Amygdala (tissue), 56 donors: Measurements from ENCODE around the gene APBA2.

Experiments
- DNase-seq, 56 donors: peaks; one replicate each; lab custom pipeline; 2025; lab: John Stamatoyannopoulos, UW

Gene APBA2

DNA sequence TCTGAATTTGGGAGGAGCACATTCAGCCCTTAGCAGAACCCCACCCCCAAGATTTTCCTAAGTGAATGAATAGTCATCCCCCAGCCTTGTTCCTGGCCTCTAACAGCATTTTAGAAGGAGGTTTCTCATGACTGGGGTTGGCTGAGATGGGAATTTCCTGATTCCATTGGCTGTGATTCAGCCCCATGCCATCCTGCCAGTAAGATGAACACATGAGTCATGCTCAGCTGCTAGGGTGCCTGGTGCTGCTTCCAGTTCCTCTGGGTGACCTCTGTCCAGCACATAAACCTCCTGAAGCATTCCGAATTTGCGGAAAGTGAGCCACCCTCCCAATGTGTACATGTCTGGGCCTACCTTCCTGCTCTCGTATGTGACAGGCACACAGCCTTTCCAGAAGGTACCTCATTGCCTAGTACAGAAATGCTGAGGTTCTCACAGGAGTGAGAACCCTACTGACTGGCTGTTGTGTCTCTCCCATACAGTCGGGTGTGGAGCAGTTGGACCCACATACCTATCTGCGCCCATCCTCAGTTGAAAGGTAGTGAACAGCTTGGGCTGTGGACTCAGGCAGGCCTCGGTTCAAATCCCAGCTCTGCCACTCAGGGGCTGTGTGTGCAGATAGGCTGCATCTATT lies 91.7 kb downstream of the APBA2 start:
- DNase-seq: peak in 51 of 56 donors; percentile 26 to 90 (median 67)

DNA sequence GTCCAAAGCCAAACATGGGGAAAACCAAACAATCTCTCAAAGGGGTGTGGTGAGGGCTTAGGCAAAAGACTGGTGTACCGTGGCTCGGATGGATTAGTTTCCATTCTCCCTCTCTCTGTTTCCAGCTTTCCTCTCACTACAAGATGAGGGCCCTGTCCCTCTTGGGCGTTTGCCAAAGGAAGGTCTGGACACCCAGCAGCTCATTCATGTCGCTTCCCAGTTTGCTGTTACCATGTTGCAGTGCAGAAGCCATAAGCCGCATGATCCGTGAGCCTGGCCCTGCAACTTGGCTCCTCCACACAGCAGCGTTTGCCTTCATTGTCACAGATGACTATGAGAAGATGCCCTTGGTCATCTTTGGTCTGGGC lies 92.2 kb downstream of the APBA2 start:
- peak in 1 of 56 donors; percentile 49 for DNase-seq

DNA sequence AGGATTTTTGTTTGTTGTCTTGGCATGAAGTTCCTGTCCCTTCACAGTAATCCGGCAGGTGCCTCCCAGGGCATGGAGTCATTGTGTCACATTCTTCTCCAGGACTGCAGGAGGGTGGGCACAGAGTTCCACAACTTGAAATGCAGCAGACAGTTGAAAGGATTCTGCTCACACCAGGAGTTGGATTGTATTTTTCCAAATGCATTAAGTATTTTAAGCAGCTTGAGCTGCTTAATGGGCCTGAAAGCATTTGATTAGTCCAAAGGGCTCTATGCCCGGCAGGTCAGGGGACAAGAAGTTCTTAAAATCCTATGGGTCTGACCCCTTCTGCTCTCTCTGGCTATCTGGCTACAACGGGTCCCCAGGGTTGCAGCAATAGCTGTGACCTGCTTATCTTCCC lies 92.9 kb downstream of the APBA2 start:
- DNase-seq: no peak

DNA sequence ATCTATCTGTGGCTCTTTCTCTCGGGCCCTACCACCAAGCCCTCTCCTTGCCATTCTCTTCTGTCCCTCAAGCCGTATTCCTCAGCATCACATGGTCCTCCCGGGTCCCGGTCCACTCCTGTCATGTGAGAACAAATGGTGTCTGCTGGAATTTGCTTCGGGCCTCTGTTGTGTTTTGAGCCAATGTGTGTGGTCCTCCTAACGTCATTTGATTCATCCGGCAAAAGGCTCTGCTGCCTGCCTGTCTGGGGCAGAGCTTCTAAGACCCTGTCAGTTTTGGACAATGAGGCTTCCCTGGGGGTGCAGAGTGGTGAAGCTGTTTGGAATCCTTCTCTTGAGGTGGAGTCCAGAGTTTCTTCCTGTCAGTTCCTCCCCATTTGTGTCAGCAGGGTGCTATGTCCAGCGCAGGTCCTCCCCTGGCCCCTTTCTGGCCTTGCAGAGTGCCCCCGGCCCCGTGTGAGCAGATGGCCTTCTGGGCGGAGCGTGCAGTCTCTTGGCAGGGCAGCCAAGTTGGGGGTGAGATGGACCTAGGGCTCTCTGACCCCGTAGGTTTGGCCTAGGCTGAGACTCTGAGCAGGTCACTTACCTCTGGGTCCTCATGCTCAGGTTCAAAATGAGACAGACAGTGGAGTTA lies 93.6 kb downstream of the APBA2 start:
- DNase-seq: no peak

DNA sequence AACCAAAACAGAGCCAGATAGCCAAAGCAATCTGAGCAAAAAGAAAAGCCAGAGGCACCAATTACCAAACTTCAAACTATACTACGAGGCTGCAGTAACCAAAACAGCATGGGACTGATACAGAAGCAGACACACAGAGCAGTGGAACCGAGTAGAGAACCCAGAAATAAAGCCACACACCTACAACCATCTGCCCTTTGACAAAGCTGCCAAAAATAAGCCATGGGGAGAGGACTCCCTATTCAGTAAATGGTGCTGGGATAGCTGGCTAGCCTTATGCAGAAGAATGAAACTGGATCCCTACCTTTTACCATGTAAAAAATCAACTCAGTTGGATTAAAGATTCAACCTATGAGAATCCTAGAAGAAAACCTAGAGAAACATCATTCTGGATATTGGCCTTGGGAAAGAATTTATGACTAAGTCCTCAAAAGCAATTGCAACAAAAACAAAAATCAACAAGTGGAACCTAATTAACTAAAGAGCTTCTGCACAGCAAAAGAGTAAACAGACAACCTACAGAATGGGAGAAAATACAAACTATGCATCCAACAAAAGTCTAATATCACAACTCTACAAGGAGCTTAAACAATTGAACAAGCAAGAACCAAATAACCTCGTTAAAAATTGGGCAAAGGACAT lies 95.1 kb downstream of the APBA2 start:
- DNase-seq: no peak

DNA sequence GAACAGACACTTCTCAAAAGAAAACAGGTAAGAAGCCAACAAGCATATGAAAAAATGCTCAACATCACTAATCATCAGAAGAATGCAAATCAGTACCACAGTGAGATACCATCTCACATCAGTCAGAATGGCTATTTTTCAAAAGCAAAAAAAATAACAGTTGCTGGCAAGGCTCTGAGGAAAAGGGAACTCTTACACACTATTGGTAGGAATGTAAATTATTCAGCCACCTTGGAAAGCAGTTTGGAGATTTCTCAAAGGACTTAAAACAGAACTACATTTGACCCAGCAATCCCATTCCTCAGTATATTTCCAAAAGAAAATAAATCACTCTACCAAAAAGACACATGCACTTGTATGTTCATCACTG lies 95.6 kb downstream of the APBA2 start:
- no peak for DNase-seq

DNA sequence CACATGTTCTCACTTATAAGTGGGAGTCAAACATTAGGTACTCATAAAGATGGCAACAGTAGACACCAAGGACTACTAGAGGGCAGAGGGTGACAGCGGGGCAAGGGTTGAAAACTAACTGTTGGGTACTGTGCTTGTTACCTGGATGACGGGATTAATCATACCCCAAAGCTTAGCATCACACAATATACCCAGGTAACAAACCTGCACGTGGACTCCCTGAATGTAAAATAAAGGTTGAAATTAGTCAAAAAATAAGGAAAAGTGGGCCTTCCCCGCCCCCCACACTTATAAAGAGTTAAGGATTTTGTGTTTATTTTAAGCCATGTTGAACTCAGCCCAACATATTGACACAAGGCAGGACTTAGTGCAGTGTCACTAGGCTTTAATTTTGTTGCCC lies 96.1 kb downstream of the APBA2 start:
- DNase-seq: no peak

DNA sequence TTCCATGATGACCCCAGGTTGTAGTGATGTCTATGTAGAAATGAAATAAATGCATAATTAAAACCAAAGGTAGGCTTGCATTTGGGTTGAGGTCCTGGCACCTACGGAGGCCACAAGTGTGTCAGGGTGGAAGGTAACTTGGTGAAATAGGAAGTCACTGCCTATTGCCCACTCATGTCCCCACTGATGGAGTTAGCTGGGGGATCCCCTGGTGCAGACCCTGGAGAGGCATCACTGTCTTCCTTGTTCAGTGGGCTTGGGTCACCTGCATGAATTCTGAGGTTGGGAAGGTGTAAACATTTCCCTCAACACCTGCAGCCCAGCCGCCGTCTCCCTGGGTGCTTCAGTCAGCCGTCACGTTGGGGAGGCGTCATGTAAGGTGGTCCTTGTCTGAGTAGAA lies 97.1 kb downstream of the APBA2 start:
- DNase-seq: no peak

DNA sequence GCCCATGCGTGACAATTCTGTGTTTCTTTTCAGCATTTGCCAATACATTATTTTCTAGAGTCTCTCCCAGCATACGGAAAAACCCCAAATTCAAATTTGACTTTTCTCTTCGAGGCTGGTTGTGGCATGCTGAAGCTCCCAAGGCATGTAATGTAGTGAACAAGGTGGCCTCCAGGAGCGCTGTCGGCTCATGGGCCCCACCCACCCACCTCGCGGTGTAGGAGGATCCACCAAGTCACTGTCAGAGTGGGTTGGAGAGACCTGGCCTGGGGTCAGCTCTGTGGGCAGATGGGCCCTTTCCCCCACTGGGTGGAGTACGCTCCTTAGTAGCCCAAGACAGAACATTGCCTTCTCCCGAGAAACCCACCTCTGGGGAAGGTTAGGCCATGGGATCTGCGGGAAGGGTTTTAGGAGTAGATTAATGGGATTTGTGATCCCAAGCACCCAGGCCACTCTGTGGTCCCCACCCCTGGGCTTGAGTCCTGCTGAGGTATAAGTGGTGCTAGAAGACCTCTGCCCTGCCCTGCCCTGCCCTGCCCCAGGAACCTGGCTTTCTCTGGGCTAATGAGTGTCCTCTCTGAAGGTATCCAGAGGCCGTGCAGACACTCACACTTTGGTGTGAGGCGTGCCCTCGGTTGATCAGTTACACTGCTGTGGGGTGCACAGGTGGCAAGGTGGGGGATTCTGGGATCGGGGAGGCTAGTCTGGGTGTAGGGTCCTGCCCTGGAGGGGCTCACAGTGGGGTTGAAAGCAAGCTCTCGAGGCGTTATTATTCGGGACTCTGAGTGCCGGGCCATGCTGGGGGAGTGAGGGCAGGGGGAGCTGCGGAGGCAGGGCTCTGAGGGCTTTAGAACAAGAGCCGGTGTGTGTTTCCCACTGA lies 97.9 kb downstream of the APBA2 start:
- no peak for DNase-seq

DNA sequence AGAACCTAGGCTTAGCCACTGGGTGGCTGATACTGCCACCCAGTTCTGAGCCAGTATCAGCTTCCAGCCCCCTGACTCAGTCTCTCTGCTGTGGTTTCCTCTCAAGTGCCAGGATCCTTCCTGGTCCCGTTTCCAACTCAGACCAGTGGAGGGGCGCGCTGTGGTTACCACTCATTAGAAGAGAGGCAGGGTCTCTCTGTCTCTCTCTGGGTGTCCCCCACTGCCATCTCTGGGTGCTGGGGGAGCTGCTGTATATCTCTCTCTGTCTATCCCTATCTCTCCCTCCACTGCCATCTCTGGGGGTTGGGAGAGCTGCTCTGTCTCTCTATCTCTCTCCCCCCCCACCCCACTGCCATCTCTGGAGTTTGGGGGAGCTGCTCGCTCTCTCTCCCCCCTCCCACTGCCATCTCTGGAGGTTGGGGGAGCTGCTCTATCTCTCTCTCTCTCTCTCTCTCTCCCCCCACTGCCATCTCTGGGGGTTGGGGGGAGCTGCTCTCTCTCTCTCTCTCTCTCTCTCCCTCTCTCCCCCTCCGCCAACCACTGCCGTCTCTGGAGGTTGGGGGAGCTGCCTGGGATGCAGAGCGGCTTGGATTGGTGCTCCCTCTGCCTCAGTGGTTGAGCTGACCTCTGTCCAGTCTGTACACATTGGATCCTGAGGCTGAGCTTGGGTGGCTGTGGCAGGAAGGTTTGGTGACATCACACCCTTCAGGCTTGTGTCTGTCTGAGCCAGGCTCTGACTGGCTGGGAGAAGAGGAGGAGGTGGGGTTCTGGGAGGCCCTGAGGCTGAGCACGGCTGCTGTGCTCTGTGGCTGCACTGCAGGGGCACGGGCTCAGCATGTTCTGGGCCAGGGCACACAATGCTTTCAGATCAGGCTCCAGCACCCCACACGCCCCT lies 98.9 kb downstream of the APBA2 start:
- peak in 55 of 56 donors; percentile 25 to 94 (median 81) for DNase-seq

DNA sequence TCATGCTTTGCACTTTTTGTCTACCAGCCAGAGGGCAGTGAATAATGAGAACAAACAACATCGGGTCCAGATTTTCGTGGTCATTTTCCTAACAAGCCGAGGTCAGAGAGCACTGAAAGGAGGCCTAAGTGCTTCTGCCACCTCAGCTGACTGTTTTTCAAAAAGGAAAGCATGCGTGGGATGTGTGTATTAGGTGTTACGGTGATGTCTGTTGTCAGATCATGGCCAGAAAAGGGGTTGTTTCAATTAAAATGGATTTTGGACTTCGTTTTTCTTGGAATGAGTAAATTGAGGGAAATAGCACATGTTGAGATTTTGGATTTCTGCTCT lies 99.5 kb downstream of the APBA2 start:
- no peak for DNase-seq

DNA sequence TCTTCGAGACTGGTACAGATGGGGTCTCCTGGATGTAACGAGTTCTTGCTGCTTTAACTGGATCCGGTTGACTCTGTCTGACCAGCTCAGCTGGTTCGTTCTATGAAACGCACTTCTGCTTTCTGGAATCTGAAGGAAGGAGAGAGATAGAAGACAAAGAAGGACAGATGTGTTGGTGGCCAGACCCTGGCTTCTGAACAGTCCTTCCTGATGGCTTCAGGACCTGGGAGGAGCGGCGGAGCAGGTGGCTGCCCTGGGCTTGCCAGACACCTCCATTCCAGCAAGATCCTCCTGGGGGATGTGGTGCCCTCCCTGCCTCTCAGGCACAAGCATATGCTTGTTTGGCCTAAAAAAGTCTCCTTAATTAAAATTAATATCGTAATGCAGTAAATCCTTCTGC lies 99.9 kb downstream of the APBA2 start:
- DNase-seq: no peak

DNA sequence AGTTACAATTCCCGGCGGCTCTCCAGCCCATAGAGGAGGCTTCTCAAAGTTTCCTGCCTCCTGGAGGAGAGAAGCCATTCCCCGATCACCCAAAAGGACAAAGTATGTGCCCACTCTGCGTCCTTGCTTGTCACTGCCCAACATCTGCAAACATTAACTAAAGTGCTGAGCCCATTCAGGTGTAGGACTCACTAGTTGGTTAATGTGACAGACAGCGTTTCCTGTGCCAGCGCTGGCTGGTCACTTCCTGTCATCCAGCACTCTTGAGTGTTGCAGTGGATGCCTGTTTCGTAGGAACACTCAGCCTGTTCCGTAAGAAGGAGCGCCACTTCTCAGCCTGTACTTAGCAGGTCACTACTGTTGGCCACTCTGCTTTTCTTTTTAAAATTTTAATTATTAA lies 100.3 kb downstream of the APBA2 start:
- DNase-seq: no peak

DNA sequence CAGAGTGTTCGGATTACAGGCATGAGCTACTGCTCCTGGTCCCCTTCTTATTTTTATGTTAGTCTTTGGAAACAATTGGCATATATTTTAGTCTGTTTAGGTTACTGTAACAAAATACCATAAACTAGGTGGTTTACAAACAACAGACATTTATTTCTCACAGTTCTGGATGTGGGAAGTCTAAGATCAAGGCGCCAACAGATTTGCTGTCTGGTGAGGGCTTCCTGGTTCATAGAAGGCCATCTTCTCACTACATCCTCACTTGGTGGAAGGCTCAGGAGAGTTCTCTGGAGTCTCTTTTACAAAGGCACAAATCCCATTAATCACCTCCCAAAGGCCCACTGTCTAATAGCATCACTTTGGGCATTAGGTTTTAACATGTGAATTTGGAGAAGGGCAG lies 101.0 kb downstream of the APBA2 start:
- no peak for DNase-seq

DNA sequence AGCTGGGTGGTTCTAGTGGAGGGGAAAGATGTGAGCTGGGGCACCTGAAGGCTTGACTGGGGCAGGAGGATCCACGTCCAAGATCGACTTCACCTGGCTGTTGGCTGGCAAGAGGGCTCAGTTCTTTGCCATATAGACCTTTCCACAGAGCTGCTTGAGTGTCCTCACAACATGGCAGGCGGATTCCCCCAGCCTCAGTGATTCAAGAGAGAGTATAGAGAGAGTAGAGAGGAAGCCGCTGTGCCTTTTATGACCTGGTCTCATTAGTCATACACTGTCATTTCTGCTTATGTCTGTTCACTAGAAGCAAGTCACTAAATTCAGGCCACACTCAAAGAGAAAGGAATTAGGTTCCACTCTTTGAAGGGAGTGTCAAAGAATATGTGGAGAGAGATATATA lies 101.6 kb downstream of the APBA2 start:
- no peak for DNase-seq

DNA sequence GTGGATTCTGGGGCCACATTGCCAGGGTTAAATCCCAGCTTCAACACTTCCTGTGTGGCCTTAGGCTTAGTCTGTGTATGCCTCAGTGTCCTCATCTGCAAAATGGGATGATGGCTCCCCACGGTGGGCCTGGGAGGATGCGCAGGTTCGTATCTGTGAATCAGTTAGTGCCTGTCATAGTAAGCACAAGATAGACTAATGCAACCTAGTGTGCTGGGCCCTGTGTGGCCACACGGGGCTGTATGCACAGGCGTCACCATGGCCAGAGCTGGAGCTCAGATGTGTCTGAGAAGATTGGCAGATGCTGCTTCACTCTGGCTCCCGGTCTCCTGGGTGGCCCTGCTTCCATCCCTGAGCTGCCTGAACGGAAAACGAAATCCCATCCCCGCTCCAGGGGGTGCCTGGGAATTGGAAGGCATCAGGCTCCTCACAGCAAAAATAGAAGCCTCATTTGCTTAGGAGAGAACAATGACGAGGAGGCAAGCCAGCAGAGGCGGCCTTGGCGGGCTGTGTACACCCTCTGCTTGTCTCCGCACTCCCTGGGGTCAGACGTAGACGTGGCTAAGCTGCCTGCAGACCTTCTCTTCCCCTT lies 103.6 kb downstream of the APBA2 start:
- DNase-seq: peak in 45 of 56 donors; percentile 35 to 89 (median 66)

DNA sequence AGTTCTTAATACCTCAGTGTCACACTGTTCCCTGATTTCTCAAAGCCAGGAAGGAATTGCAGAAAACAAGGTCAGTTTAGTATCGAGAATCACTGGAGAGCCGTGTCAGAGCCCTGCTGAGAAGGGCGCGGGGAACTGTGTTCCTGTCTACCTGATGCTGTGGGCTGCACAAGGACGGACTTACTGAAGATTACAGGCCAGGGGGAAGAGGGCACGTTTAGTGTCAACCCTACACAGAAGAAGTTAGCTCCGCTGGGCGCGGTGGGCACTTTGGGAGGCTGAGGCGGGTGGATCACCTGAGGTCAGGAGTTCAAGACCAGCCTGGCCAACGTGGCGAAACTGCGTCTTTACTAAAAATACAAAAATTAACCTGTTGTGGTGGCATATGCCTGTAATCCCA lies 104.1 kb downstream of the APBA2 start:
- no peak for DNase-seq

DNA sequence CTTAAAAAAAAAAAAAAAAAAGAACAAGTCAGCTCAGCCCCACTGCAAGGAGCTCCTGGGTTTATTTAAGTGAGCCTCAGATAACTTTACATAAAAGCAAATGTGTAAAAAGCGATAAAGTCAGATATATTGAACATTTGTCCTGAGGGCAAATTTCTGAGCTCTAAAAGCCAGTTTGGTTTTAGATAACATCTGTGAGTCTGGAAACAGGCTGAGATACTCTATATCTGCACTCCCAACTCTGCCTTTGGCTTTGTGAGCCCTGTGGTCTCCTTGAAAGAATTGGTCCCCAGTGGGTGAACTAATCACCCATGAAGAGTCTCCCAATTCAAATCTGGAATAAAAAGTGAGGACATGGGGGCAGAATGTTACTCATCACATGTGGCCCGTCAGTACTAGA lies 104.6 kb downstream of the APBA2 start:
- no peak for DNase-seq

DNA sequence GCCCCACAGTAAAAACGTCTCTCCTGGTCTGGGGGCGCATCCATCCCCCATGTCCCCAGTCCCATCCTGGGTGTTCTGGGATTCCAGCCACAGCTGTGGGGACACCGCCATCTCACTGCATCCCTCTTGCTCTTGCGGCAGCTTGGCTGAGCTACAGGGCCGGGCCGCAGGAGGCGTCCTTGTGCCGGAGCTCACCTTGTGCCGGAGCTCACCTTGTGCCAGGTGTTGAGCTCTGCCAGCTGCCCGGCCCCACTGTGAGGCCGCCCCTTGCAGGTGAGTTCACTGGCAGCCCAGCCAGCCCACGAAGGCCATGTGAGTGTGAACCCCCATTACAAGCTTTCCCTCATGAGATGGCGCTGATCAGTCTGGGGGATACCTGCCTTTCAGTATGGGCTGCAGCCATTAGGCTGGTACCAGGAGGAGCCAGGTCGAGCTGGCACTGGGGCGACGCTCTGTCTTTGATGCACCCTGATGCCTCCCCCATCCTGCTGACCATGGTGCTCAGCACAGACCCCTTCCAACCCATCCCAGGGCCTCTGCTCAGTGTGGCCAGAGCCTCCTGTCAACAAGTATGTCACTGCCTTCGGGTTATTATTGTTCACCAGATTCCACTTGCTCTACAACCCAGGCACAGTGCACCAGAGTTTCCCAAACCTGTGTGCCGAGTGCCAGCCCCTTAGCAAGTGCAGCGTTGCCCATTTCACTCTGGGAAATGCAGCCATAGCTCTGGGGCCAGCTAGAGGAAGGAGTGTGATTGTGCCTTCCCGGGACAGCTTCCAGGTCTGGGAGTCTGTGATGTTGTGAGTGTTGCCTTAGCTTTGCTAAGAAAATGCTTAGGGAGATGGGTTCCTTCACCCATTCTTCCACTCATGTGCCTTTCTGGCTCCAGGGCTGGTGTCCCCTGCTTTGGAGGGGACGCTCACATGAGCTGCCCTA lies 105.7 kb downstream of the APBA2 start:
- peak in 16 of 56 donors; percentile 20 to 67 (median 42) for DNase-seq
